ENCODE measurements around the gene RFTN1. TPM values are rescaled to one million over a fixed set of nuclear protein-coding genes. Genes with fewer than 3 reads are reported as not detected.

The RFTN1 gene
- total and polyA plus RNA-seq, 2 donors (not counting 1 experiment from before 2014, with no cell fraction given) = 35.1 to 35.5 TPM

- no peaks in the 10 kb centered on the region for H3K79me2 ChIP-seq (ENCODE audit: control insufficient read depth, insufficient read depth, low read length)
- H3K27ac ChIP-seq (ENCODE audit: insufficient read depth, low read length) = no peak overlapping the region
- no peak overlapping the region for H3K4me2 ChIP-seq (ENCODE audit: extremely low read depth, insufficient read depth, low read length)
- H3K4me3 ChIP-seq (replicated peaks in 1 of 4; ENCODE audit: control extremely low read depth in 1 of 4, insufficient read depth in 1 of 4, low read depth in 3 of 4, low read length in 4 of 4) = no peak overlapping the region
- no peaks in the 10 kb centered on the region for H3K9me3 ChIP-seq (ENCODE audit: control insufficient read depth, insufficient read depth, low read depth, low read length)
- TF ChIP-seq CTCF (conservative IDR thresholded peaks at IDR 0.05 in 1 of 2, IDR thresholded peaks at IDR 0.05 in 1 of 2; ENCODE audit: low read depth in 1 of 2, low read length in 2 of 2) (no peak), EZH2 (IDR thresholded peaks at IDR 0.05; ENCODE audit: low read length, missing control alignments) (no peak)
- no peak for DNase-seq (ENCODE audit: low read depth in 2 of 2)
- H3K27me3 ChIP-seq (ENCODE audit: control insufficient read depth, insufficient read depth, low read length) = no peaks in the 10 kb centered on the region
- no peak overlapping the region for H2AFZ ChIP-seq (ENCODE audit: low read length)
- peaks cover 22% of the 10 kb centered on the region for H3K4me1 ChIP-seq (ENCODE audit: control insufficient read depth, extremely low read depth, insufficient read depth, low read length)
- peaks cover 1% of the 10 kb centered on the region for H4K20me1 ChIP-seq (ENCODE audit: control insufficient read depth, extremely low read depth, insufficient read depth, low read length)
- H3K36me3 ChIP-seq (ENCODE audit: control insufficient read depth, insufficient read depth, low read length) = no peaks in the 10 kb centered on the region
- H3K9ac ChIP-seq (ENCODE audit: insufficient read depth, low read length) = no peak overlapping the region
Measured at GRCh38 chr3:16486201-16486600, 27.3 kb downstream of the RFTN1 start.

- H3K4me2 ChIP-seq (ENCODE audit: extremely low read depth, insufficient read depth, low read length) = no peak overlapping the region
- H3K9ac ChIP-seq (ENCODE audit: insufficient read depth, low read length) = no peak overlapping the region
- H3K27me3 ChIP-seq (ENCODE audit: control insufficient read depth, insufficient read depth, low read length) = no peaks in the 10 kb centered on the region
- no peaks in the 10 kb centered on the region for H3K9me3 ChIP-seq (ENCODE audit: control insufficient read depth, insufficient read depth, low read depth, low read length)
- no peak overlapping the region for H3K27ac ChIP-seq (ENCODE audit: insufficient read depth, low read length)
- TF ChIP-seq CTCF (conservative IDR thresholded peaks at IDR 0.05 in 1 of 2, IDR thresholded peaks at IDR 0.05 in 1 of 2; ENCODE audit: low read depth in 1 of 2, low read length in 2 of 2) (no peak), EZH2 (IDR thresholded peaks at IDR 0.05; ENCODE audit: low read length, missing control alignments) (no peak)
- H3K79me2 ChIP-seq (ENCODE audit: control insufficient read depth, insufficient read depth, low read length) = no peaks in the 10 kb centered on the region
- peaks cover 1% of the 10 kb centered on the region for H4K20me1 ChIP-seq (ENCODE audit: control insufficient read depth, extremely low read depth, insufficient read depth, low read length)
- no peak overlapping the region for H2AFZ ChIP-seq (ENCODE audit: low read length)
- H3K4me3 ChIP-seq (replicated peaks in 1 of 4; ENCODE audit: control extremely low read depth in 1 of 4, insufficient read depth in 1 of 4, low read depth in 3 of 4, low read length in 4 of 4) = no peak overlapping the region
- DNase-seq (ENCODE audit: low read depth in 2 of 2) = no peak
- no peaks in the 10 kb centered on the region for H3K36me3 ChIP-seq (ENCODE audit: control insufficient read depth, insufficient read depth, low read length)
- H3K4me1 ChIP-seq (ENCODE audit: control insufficient read depth, extremely low read depth, insufficient read depth, low read length) = peaks cover 24% of the 10 kb centered on the region
Measured at GRCh38 chr3:16485395-16485992, 28.0 kb downstream of the RFTN1 start.

- H3K36me3 ChIP-seq (ENCODE audit: control insufficient read depth, insufficient read depth, low read length) = no peaks in the 10 kb centered on the region
- peak overlapping the region; percentile 56 for H3K27ac ChIP-seq (ENCODE audit: insufficient read depth, low read length)
- H4K20me1 ChIP-seq (ENCODE audit: control insufficient read depth, extremely low read depth, insufficient read depth, low read length) = peaks cover 1% of the 10 kb centered on the region
- H3K9ac ChIP-seq (ENCODE audit: insufficient read depth, low read length) = no peak overlapping the region
- no peaks in the 10 kb centered on the region for H3K79me2 ChIP-seq (ENCODE audit: control insufficient read depth, insufficient read depth, low read length)
- H2AFZ ChIP-seq (ENCODE audit: low read length) = no peak overlapping the region
- H3K4me3 ChIP-seq (replicated peaks in 1 of 4; ENCODE audit: control extremely low read depth in 1 of 4, insufficient read depth in 1 of 4, low read depth in 3 of 4, low read length in 4 of 4) = no peak overlapping the region
- H3K9me3 ChIP-seq (ENCODE audit: control insufficient read depth, insufficient read depth, low read depth, low read length) = no peaks in the 10 kb centered on the region
- no peak for DNase-seq (ENCODE audit: low read depth in 2 of 2)
- TF ChIP-seq CTCF (conservative IDR thresholded peaks at IDR 0.05 in 1 of 2, IDR thresholded peaks at IDR 0.05 in 1 of 2; ENCODE audit: low read depth in 1 of 2, low read length in 2 of 2) = no peak
- no peak for TF ChIP-seq EZH2 (IDR thresholded peaks at IDR 0.05; ENCODE audit: low read length, missing control alignments)
- peaks cover 24% of the 10 kb centered on the region for H3K4me1 ChIP-seq (ENCODE audit: control insufficient read depth, extremely low read depth, insufficient read depth, low read length)
- H3K27me3 ChIP-seq (ENCODE audit: control insufficient read depth, insufficient read depth, low read length) = no peaks in the 10 kb centered on the region
- H3K4me2 ChIP-seq (ENCODE audit: extremely low read depth, insufficient read depth, low read length) = no peak overlapping the region
Measured at GRCh38 chr3:16484984-16485383, 28.5 kb downstream of the RFTN1 start.
